Ishikawa (cell line): ENCODE results near the gene CRB1.

Source experiments
- TAF1 ChIP-seq: IDR thresholded peaks from 2 replicates; pipeline ENCODE4 v1.6.1; 2012; ENCODE audit warnings: low read depth, mild to moderate bottlenecking
- TEAD4 ChIP-seq: IDR thresholded peaks from 2 replicates; pipeline ENCODE4 v1.6.1; 2012
- YY1 ChIP-seq: IDR thresholded peaks from 2 replicates; pipeline ENCODE4 v1.6.1; 2012; ENCODE audit warnings: low read depth

GRCh38 chr1:197435224-197435623 is 167.2 kb downstream of the CRB1 start:
- TF ChIP-seq YY1: no peak
- TF ChIP-seq TEAD4: no peak
- no peak for TF ChIP-seq TAF1
